Progenitor cell of endocrine pancreas (in vitro differentiated cells): Measurements from ENCODE around the gene PRKD3. TPM values are rescaled to one million over a fixed set of nuclear protein-coding genes. Genes with fewer than 3 reads are reported as not detected.

Experiments used
- DNase-seq: peaks from one replicate; pipeline ENCODE4 v3.0.0; 2021; ENCODE audit warnings: low spot score; ENCODE audit not compliant: unreplicated experiment
- H3K27ac Mint-ChIP-seq: 2 replicates; pipeline ENCODE4 v1.8.0; 2021; ENCODE audit warnings: mild to moderate bottlenecking, moderate library complexity, mixed read lengths
- H3K27me3 Mint-ChIP-seq: 2 replicates; pipeline ENCODE4 v1.8.0; 2021; ENCODE audit warnings: mixed read lengths
- H3K36me3 Mint-ChIP-seq: 2 replicates; pipeline ENCODE4 v1.8.0; 2022; ENCODE audit warnings: mixed read lengths; ENCODE audit not compliant: insufficient read depth
- H3K4me1 Mint-ChIP-seq: 2 replicates; pipeline ENCODE4 v1.8.0; 2021; ENCODE audit warnings: low read depth, mixed read lengths
- H3K4me3 Mint-ChIP-seq: 2 replicates; pipeline ENCODE4 v1.8.0; 2021; ENCODE audit warnings: low read depth, mild to moderate bottlenecking, moderate library complexity, mixed read lengths
- H3K9me3 Mint-ChIP-seq: 2 replicates; pipeline ENCODE4 v1.8.0; 2021; ENCODE audit warnings: low read depth, mixed read lengths
- CTCF ChIP-seq: fragments of 200-600 bp; sonication (generic); IDR thresholded peaks from one replicate; pipeline ENCODE4 v1.5.0; 2021; ENCODE audit warnings: antibody characterized with exemption, mild to moderate bottlenecking; ENCODE audit not compliant: unreplicated experiment
- total RNA-seq: library from RNA; stranded (reverse); gene quantifications from 2 replicates; pipeline ENCODE4 v1.2.1, GENCODE V29; 2021

Gene PRKD3
- total RNA-seq, 1 donor from 2014 or later: 56.6 TPM

- Mint-ChIP-seq H3K36me3 (peaks cover 9% of the 10 kb centered on the region), H3K9me3 (no peaks in the 10 kb centered on the region), H3K27ac (no peak overlapping the region), H3K27me3 (no peaks in the 10 kb centered on the region), H3K4me1 (peaks cover 20% of the 10 kb centered on the region), H3K4me3 (no peak overlapping the region)
- DNase-seq: no peak
- no peak for TF ChIP-seq CTCF
Observed at GRCh38 chr2:37316181-37316580, 8.5 kb downstream of the PRKD3 start.

GRCh38 chr2:37315364-37315763 lies 9.3 kb downstream of the PRKD3 start:
- H3K36me3 Mint-ChIP-seq: peaks cover 9% of the 10 kb centered on the region
- H3K4me1 Mint-ChIP-seq: peaks cover 20% of the 10 kb centered on the region
- no peak for TF ChIP-seq CTCF
- no peak overlapping the region for H3K4me3 Mint-ChIP-seq
- H3K9me3 Mint-ChIP-seq: no peaks in the 10 kb centered on the region
- H3K27me3 Mint-ChIP-seq: no peaks in the 10 kb centered on the region
- no peak overlapping the region for H3K27ac Mint-ChIP-seq
- DNase-seq: no peak

GRCh38 chr2:37307500-37307899 lies 17.1 kb downstream of the PRKD3 start:
- Mint-ChIP-seq H3K9me3 (no peaks in the 10 kb centered on the region), H3K4me3 (no peak overlapping the region), H3K27ac (no peak overlapping the region), H3K4me1 (peaks cover 3% of the 10 kb centered on the region), H3K36me3 (peaks cover 3% of the 10 kb centered on the region), H3K27me3 (no peaks in the 10 kb centered on the region)
- no peak for DNase-seq
- no peak for TF ChIP-seq CTCF

GRCh38 chr2:37306024-37306423 lies 18.6 kb downstream of the PRKD3 start:
- Mint-ChIP-seq H3K27me3 (no peaks in the 10 kb centered on the region), H3K27ac (no peak overlapping the region), H3K4me1 (peaks cover 11% of the 10 kb centered on the region), H3K9me3 (no peaks in the 10 kb centered on the region), H3K36me3 (peaks cover 3% of the 10 kb centered on the region), H3K4me3 (no peak overlapping the region)
- no peak for DNase-seq
- no peak for TF ChIP-seq CTCF

- no peak overlapping the region for H3K4me3 Mint-ChIP-seq
- no peak overlapping the region for H3K27ac Mint-ChIP-seq
- H3K4me1 Mint-ChIP-seq: peaks cover 9% of the 10 kb centered on the region
- no peaks in the 10 kb centered on the region for H3K27me3 Mint-ChIP-seq
- H3K9me3 Mint-ChIP-seq: peaks cover 8% of the 10 kb centered on the region
- TF ChIP-seq CTCF: no peak
- DNase-seq: no peak
- peaks cover 8% of the 10 kb centered on the region for H3K36me3 Mint-ChIP-seq
Observed at GRCh38 chr2:37302701-37303252, 21.9 kb downstream of the PRKD3 start.
